MM.1S (cell line): ENCODE results near the gene CAPN12.
"Not testable (repeated sequence)": the region's sequence is repeated elsewhere in the genome, so short reads cannot be mapped to it uniquely, and the experiment has no call there.

Experiments
- CTCF ChIP-seq: fragments of 300-600 bp; sonication (generic); IDR thresholded peaks from 2 replicates; pipeline ENCODE4 v1.5.1; 2016; ENCODE audit warnings: antibody characterized with exemption, low read length, mixed read lengths
- EZH2 ChIP-seq: fragments of 300-600 bp; sonication (generic); optimal IDR thresholded peaks from 2 replicates; pipeline ENCODE3; 2017; ENCODE audit warnings: low read depth, mild to moderate bottlenecking, antibody characterized with exemption, low read length, mixed read lengths

- not testable (repeated sequence) for TF ChIP-seq CTCF, EZH2
These were observed 41.8 kb upstream of the CAPN12 start for GRCh38 chr19:38786061-38786460.
